Suprapubic skin (tissue), 3 donors: ENCODE measurements around the gene LEP.

ENCODE experiments used
- POLR2A ChIP-seq, 2 donors: fragments of 450-650 bp; IDR thresholded peaks; one replicate each; pipeline ENCODE4 v1.6.1; 2017; ENCODE audit warnings: antibody characterized with exemption in 2 of 2, mild to moderate bottlenecking in 2 of 2, moderate library complexity in 2 of 2
- TF ChIP-seq, protein P1 (sequence below), 2 donors: fragments of 200-600 bp in 1 of 2; fragments of 450-650 bp in 1 of 2; sonication (generic) in 1 of 2; IDR thresholded peaks; one replicate each; pipeline ENCODE4 v1.5.1; 2016 to 2019; ENCODE audit warnings: antibody characterized with exemption in 2 of 2, mild to moderate bottlenecking in 1 of 2, moderate library complexity in 1 of 2

DNA sequence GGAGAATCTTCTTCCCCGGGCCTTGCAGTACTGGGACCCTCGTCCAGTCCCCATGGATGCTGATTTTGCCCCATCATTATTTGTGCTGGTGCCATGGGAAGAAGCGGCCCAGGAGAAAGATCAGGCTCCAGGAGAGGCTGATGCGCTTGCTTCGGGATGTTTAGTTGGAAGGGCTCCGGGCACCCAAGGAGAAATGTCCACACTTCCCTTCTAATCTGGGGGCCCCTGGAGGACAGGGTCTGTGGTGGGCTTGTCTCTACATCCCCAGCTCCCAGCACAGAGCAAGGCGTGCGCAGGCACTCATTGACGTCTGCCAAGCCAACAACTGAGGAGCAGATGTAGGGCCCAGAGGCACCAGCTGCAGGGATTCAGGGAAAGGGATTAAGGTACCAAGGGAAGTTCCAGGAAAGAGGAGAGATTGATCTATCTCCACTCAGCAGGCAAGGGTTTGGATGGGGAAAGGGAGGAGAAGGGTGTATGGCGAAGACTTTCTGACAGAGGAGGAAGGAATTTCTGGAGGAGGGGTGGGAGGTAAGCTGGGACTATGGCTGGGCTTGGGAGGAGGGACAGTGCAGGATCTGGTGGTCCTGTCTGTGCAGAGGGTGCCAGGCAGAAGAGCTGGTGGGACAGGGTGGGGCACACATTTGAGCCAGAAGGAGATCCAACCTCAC, 38.7 kb upstream of the LEP start:
- TF ChIP-seq, protein P1, sequence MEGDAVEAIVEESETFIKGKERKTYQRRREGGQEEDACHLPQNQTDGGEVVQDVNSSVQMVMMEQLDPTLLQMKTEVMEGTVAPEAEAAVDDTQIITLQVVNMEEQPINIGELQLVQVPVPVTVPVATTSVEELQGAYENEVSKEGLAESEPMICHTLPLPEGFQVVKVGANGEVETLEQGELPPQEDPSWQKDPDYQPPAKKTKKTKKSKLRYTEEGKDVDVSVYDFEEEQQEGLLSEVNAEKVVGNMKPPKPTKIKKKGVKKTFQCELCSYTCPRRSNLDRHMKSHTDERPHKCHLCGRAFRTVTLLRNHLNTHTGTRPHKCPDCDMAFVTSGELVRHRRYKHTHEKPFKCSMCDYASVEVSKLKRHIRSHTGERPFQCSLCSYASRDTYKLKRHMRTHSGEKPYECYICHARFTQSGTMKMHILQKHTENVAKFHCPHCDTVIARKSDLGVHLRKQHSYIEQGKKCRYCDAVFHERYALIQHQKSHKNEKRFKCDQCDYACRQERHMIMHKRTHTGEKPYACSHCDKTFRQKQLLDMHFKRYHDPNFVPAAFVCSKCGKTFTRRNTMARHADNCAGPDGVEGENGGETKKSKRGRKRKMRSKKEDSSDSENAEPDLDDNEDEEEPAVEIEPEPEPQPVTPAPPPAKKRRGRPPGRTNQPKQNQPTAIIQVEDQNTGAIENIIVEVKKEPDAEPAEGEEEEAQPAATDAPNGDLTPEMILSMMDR (IDR thresholded peaks at IDR 0.05): no peak
- TF ChIP-seq POLR2A (IDR thresholded peaks at IDR 0.05): no peak
